ENCODE measurements around the gene PIR. TPM values are rescaled to one million over a fixed set of nuclear protein-coding genes. Genes with fewer than 3 reads are reported as not detected.

The PIR gene
- total and polyA plus RNA-seq, 9 donors: 8.2 to 23.7 (median 13.1) TPM

DNA sequence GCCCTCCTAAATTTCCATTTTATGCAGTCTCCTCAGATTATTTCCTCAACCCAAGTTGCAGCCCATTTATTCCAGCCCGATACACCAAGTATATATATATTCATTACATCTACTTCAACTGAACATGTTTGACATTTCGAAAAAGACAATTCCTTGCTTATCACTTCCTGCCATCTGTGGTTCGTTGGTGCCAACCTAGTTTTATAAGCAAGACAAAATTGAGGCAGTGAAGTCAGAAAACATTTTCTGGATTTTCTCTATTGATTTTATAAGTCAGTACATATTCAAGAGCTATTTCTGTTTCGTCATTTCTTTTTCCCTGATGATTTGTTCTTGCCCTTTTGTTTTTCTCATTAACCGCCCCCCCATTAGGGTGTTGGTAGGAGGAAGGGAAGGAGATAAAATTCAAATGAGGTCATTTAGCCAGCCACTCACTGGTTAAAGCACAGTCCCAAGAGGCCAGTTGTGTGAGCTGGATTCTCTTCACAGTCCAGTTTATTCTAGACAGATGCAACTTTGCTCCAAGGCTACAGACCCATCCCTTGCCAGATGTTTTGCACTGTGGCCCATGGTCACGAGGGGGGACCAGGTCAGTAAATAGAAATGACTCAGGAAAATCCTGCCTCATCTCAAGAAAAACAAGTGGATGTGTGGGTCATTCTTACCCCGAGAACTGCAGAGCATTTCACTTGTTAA lies 88.6 kb downstream of the PIR start:
- Histone ChIP-seq H3K4me3 (no peak overlapping the region), H3K36me3 (no peaks in the 10 kb centered on the region), H3K27me3 (no peaks in the 10 kb centered on the region), H3K27ac (no peak overlapping the region), H3K4me1 (ENCODE audit: insufficient read depth) (no peaks in the 10 kb centered on the region), H3K9me3 (no peaks in the 10 kb centered on the region)
- intact Hi-C loops (cut with DNase I): no loop called here
- peak in 4 of 5 donors; percentile 38 to 66 (median 45) for DNase-seq
- 49 to 55% (median 52%) methylated on average over 7 of the region's 7 CpGs for WGBS, 3 donors
- TF ChIP-seq EP300 (IDR thresholded peaks at IDR 0.05): no peak
- TF ChIP-seq, protein P1, sequence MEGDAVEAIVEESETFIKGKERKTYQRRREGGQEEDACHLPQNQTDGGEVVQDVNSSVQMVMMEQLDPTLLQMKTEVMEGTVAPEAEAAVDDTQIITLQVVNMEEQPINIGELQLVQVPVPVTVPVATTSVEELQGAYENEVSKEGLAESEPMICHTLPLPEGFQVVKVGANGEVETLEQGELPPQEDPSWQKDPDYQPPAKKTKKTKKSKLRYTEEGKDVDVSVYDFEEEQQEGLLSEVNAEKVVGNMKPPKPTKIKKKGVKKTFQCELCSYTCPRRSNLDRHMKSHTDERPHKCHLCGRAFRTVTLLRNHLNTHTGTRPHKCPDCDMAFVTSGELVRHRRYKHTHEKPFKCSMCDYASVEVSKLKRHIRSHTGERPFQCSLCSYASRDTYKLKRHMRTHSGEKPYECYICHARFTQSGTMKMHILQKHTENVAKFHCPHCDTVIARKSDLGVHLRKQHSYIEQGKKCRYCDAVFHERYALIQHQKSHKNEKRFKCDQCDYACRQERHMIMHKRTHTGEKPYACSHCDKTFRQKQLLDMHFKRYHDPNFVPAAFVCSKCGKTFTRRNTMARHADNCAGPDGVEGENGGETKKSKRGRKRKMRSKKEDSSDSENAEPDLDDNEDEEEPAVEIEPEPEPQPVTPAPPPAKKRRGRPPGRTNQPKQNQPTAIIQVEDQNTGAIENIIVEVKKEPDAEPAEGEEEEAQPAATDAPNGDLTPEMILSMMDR (IDR thresholded peaks at IDR 0.05): no peak
- no peak for TF ChIP-seq POLR2A (IDR thresholded peaks at IDR 0.05)

DNA sequence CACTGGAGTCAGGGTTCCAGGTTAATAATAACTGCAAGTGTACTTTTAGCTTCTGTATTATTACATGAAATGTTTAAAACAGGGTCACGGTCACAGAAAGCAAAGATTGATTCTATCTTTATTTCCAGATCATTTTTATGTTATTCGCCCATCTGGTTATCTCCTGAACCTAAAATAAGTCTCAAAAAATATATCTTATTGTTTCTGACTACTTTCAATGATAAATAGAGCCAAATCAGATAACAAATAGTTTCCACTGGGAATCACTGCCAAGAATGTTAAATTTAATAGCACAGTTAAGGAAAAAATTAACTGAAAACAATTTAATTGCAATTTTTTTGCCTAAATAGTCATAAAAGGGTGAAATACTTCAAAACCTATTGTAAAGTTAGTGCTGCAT lies 91.8 kb downstream of the PIR start:
- DNase-seq: no peak
- H3K4me1 ChIP-seq (ENCODE audit: insufficient read depth): no peaks in the 10 kb centered on the region
- intact Hi-C loops (cut with DNase I): no loop called here
- H3K27ac ChIP-seq: no peak overlapping the region
- no peak overlapping the region for H3K4me3 ChIP-seq
- H3K9me3 ChIP-seq: no peaks in the 10 kb centered on the region
- no peaks in the 10 kb centered on the region for H3K36me3 ChIP-seq
- WGBS, 3 donors: 31 to 51% (median 36%) methylated on average over 2 of the region's 2 CpGs
- TF ChIP-seq EP300 (IDR thresholded peaks at IDR 0.05): no peak
- TF ChIP-seq, protein P1 (IDR thresholded peaks at IDR 0.05): no peak
- no peak for TF ChIP-seq POLR2A (IDR thresholded peaks at IDR 0.05)
- H3K27me3 ChIP-seq: no peaks in the 10 kb centered on the region

DNA sequence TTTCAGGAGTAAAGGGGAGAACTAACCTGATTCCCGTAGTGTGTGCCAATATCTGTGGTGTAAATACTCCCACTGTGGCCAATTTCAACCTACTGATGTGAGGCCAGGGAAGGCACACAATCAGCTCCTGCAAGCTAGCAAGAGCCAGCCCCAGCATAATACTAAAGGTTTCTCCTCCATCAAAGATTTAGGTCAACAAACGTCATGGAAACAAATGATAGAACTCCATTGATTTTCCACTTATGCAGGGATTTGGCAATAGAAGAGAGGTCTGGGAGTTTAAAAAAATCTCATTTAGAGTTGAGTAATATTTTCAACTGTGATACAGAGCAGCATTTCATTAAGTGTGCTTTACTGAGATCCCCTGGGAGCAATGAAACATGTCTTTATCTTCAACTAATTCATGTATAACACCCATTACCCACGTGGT lies 93.2 kb downstream of the PIR start:
- TF ChIP-seq, protein P1 (IDR thresholded peaks at IDR 0.05): no peak
- no peak for TF ChIP-seq POLR2A (IDR thresholded peaks at IDR 0.05)
- Histone ChIP-seq H3K36me3 (no peaks in the 10 kb centered on the region), H3K9me3 (no peaks in the 10 kb centered on the region), H3K4me3 (no peak overlapping the region), H3K27me3 (no peaks in the 10 kb centered on the region), H3K27ac (no peak overlapping the region), H3K4me1 (ENCODE audit: insufficient read depth) (no peaks in the 10 kb centered on the region)
- intact Hi-C loops (cut with DNase I): no loop called here
- WGBS, 3 donors: 51 to 58% (median 51%) methylated on average over 3 of the region's 3 CpGs
- DNase-seq: no peak

DNA sequence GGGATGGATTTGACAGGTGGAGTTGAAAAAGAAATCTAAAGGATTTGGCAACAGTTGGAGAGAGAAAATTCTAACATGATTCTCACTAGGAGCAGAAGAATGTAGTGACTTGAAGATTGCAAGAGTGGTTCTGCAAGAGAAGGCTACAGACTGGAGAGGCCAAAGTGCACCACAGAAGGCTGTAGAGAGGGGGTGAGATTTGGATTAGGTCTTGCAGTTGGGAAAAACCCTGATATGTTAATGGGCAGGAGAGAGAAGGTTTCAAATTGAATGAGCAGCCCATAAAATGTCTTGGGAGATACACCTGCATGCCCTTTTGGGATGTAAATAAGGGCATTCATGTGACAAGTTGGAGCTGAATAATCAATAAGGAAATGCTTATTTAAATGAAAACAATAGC lies 94.3 kb downstream of the PIR start:
- intact Hi-C loops (cut with DNase I): no loop called here
- Histone ChIP-seq H3K4me1 (ENCODE audit: insufficient read depth) (no peaks in the 10 kb centered on the region), H3K9me3 (no peaks in the 10 kb centered on the region), H3K4me3 (no peak overlapping the region), H3K27me3 (no peaks in the 10 kb centered on the region), H3K36me3 (no peaks in the 10 kb centered on the region), H3K27ac (no peak overlapping the region)
- DNase-seq: no peak
- TF ChIP-seq POLR2A (IDR thresholded peaks at IDR 0.05) (no peak), EP300 (IDR thresholded peaks at IDR 0.05) (no peak)
- TF ChIP-seq, protein P1 (IDR thresholded peaks at IDR 0.05): no peak

Measured in ovary (tissue), 9 donors.